RWPE2 (cell line): ENCODE data around the gene FRZB.

ENCODE experiments used
- ATAC-seq: fragments of 200-7000 bp; cut with Tn5 transposase; 3 replicates; pipeline ENCODE4 v1.9.1; 2021; ENCODE audit warnings: low read depth
- DNase-seq: peaks from one replicate; pipeline ENCODE4 v3.0.0-alpha.2; 2020; ENCODE audit warnings: low spot score
- H3K27ac ChIP-seq: fragments of 450-650 bp; 2 replicates; pipeline ENCODE4 v1.5.1; 2017; ENCODE audit warnings: mild to moderate bottlenecking; ENCODE audit not compliant: poor library complexity, severe bottlenecking
- H3K27me3 ChIP-seq: fragments of 250-450 bp; sonication (Bioruptor Pico); 2 replicates; pipeline ENCODE4 v1.5.1; 2021; ENCODE audit warnings: mild to moderate bottlenecking, moderate library complexity; ENCODE audit not compliant: insufficient read depth, poor library complexity, severe bottlenecking
- H3K36me3 ChIP-seq: fragments of 250-450 bp; sonication (Bioruptor Pico); 2 replicates; pipeline ENCODE4 v1.5.1; 2020; ENCODE audit warnings: low read depth, mild to moderate bottlenecking, moderate library complexity
- H3K4me1 ChIP-seq: fragments of 250-450 bp; sonication (Bioruptor Pico); 2 replicates; pipeline ENCODE4 v1.5.1; 2021; ENCODE audit warnings: mild to moderate bottlenecking, moderate library complexity; ENCODE audit not compliant: insufficient read depth, poor library complexity, severe bottlenecking
- H3K4me3 ChIP-seq: fragments of 250-450 bp; sonication (Bioruptor Pico); 2 replicates; pipeline ENCODE4 v1.5.1; 2021; ENCODE audit warnings: mild to moderate bottlenecking, moderate library complexity; ENCODE audit not compliant: severe bottlenecking
- H3K9me3 ChIP-seq: fragments of 250-450 bp; sonication (Bioruptor Pico); 2 replicates; pipeline ENCODE4 v1.5.1; 2021; ENCODE audit warnings: mild to moderate bottlenecking, moderate library complexity; ENCODE audit not compliant: severe bottlenecking
- CTCF ChIP-seq: fragments of 450-650 bp; IDR thresholded peaks from one replicate; pipeline ENCODE4 v1.5.1; 2017; ENCODE audit warnings: mild to moderate bottlenecking, moderate library complexity; ENCODE audit not compliant: poor library complexity, severe bottlenecking

Gene FRZB

GRCh38 chr2:182824767-182825158 is 41.7 kb downstream of the FRZB start:
- Histone ChIP-seq H3K4me1 (no peaks in the 10 kb centered on the region), H3K36me3 (no peaks in the 10 kb centered on the region), H3K27me3 (no peaks in the 10 kb centered on the region), H3K4me3 (no peak overlapping the region), H3K27ac (no peak overlapping the region), H3K9me3 (no peaks in the 10 kb centered on the region)
- no peak for TF ChIP-seq CTCF
- ATAC-seq (no peak), DNase-seq (no peak)

- no peaks in the 10 kb centered on the region for H3K27me3 ChIP-seq
- no peaks in the 10 kb centered on the region for H3K4me1 ChIP-seq
- no peak overlapping the region for H3K27ac ChIP-seq
- DNase-seq (no peak), ATAC-seq (no peak)
- H3K4me3 ChIP-seq: no peak overlapping the region
- TF ChIP-seq CTCF: no peak
- no peaks in the 10 kb centered on the region for H3K36me3 ChIP-seq
- no peaks in the 10 kb centered on the region for H3K9me3 ChIP-seq
These were observed 42.2 kb downstream of the FRZB start for GRCh38 chr2:182824056-182824766.

- no peaks in the 10 kb centered on the region for H3K36me3 ChIP-seq
- H3K4me3 ChIP-seq: no peak overlapping the region
- H3K9me3 ChIP-seq: no peaks in the 10 kb centered on the region
- no peaks in the 10 kb centered on the region for H3K27me3 ChIP-seq
- ATAC-seq (no peak), DNase-seq (no peak)
- no peak for TF ChIP-seq CTCF
- H3K4me1 ChIP-seq: no peaks in the 10 kb centered on the region
- H3K27ac ChIP-seq: no peak overlapping the region
These were observed 43.7 kb downstream of the FRZB start for GRCh38 chr2:182822733-182823132.

- ATAC-seq: no peak
- Histone ChIP-seq H3K36me3 (no peaks in the 10 kb centered on the region), H3K27ac (no peak overlapping the region), H3K9me3 (no peaks in the 10 kb centered on the region), H3K4me1 (no peaks in the 10 kb centered on the region), H3K27me3 (no peaks in the 10 kb centered on the region), H3K4me3 (no peak overlapping the region)
- TF ChIP-seq CTCF: no peak
- DNase-seq: no peak
These were observed 45.3 kb downstream of the FRZB start for GRCh38 chr2:182821182-182821581.

- DNase-seq (no peak), ATAC-seq (no peak)
- Histone ChIP-seq H3K27me3 (no peaks in the 10 kb centered on the region), H3K27ac (no peak overlapping the region), H3K36me3 (no peaks in the 10 kb centered on the region), H3K4me1 (no peaks in the 10 kb centered on the region), H3K9me3 (no peaks in the 10 kb centered on the region), H3K4me3 (no peak overlapping the region)
- TF ChIP-seq CTCF: no peak
These were observed 47.0 kb downstream of the FRZB start for GRCh38 chr2:182819412-182819811.
